Body of pancreas (tissue), 4 donors: ENCODE results near the gene CFAP45. TPM values are rescaled to one million over a fixed set of nuclear protein-coding genes. Genes with fewer than 3 reads are reported as not detected.
A peak's percentile ranks its signal among the peaks of the same experiment; 100 is the strongest.

Experiments
- ATAC-seq: fragments of 150-250 bp; one replicate; pipeline ENCODE4 v1.9.1; 2016
- DNase-seq, 4 donors: peaks; one replicate each; pipeline ENCODE4 v3.0.0-alpha.2; 2019
- H3K27ac ChIP-seq, 4 donors: fragments of 200-600 bp; sonication (generic); 1 replicate in 3 of 4; 2 replicates in 1 of 4; pipeline versions ENCODE4 v1.5.1 to v1.6.1; 2016 to 2019; ENCODE audit warnings: mild to moderate bottlenecking in 1 of 4, mixed read lengths in 1 of 4, moderate library complexity in 1 of 4
- H3K27me3 ChIP-seq, 2 donors: fragments of 200-600 bp; sonication (generic); one replicate each; pipeline ENCODE4 v1.6.0; 2016; ENCODE audit warnings: mild to moderate bottlenecking in 1 of 2
- H3K36me3 ChIP-seq, 2 donors: fragments of 200-600 bp; sonication (generic); replicated peaks in 1 of 2; 2 replicates each; pipeline ENCODE4 v1.5.1; 2016; ENCODE audit warnings: low read depth in 2 of 2; ENCODE audit not compliant: insufficient read depth in 1 of 2
- H3K4me1 ChIP-seq: fragments of 200-600 bp; sonication (generic); one replicate; pipeline ENCODE4 v1.6.0; 2016
- H3K4me3 ChIP-seq, 2 donors: fragments of 200-600 bp; sonication (generic); 1 replicate in 1 of 2; 2 replicates in 1 of 2; pipeline ENCODE4 v1.5.1; 2016 to 2019
- H3K9me3 ChIP-seq, 3 donors: fragments of 200-600 bp; sonication (generic); 1 replicate in 2 of 3; 2 replicates in 1 of 3; pipeline ENCODE4 v1.5.1; 2016
- CTCF ChIP-seq, 7 experiments: fragments of 450-650 bp in 4 of 7; fragments of 200-600 bp in 3 of 7; sonication (generic) in 3 of 7; IDR thresholded peaks; one replicate each; pipeline ENCODE4 v1.5.1; 2016 to 2019; ENCODE audit warnings: antibody characterized with exemption in 7 of 7
- POLR2A ChIP-seq, 3 donors: fragments of 450-650 bp; IDR thresholded peaks; one replicate each; pipeline ENCODE4 v1.6.1; 2016; ENCODE audit warnings: antibody characterized with exemption in 3 of 3, mild to moderate bottlenecking in 2 of 3
- WGBS, 2 donors: methylation state at CpG; one replicate each; pipeline ENCODE4 v1.1.5; 2017; 5-methylcytosine and 5-hydroxymethylcytosine counted together
- intact Hi-C: fragments of 100-400 bp; cut with DNase I; formaldehyde crosslinking; loops from one replicate; pipeline ENCODE4 v1.15.1; 2023
- total RNA-seq, 2 donors: library from RNA; depleted of rRNA; stranded (reverse); fragments of >200 nt; gene quantifications; one replicate each; pipeline ENCODE4 v1.1.0, GENCODE V29; 2016

CFAP45 gene
- total RNA-seq, 2 donors from 2014 or later = not detected

- TF ChIP-seq POLR2A (IDR thresholded peaks at IDR 0.05) (no peak), CTCF (IDR thresholded peaks at IDR 0.05) (no peak)
- Histone ChIP-seq H3K36me3 (no peaks in the 10 kb centered on the region), H3K9me3 (no peaks in the 10 kb centered on the region), H3K27me3 (no peaks in the 10 kb centered on the region), H3K4me1 (no peaks in the 10 kb centered on the region), H3K4me3 (no peak overlapping the region), H3K27ac (no peak overlapping the region)
- WGBS, 2 donors = 79 to 82% methylated on average over 8 of the region's 8 CpGs
- intact Hi-C loops = no loop called here
- ATAC-seq (no peak), DNase-seq (no peak)
These were observed 15.7 kb downstream of the CFAP45 start for GRCh38 chr1:159884296-159884695.

- TF ChIP-seq CTCF (IDR thresholded peaks at IDR 0.05) = no peak
- no peak for TF ChIP-seq POLR2A (IDR thresholded peaks at IDR 0.05)
- DNase-seq = no peak
- no peaks in the 10 kb centered on the region for H3K36me3 ChIP-seq
- no peaks in the 10 kb centered on the region for H3K27me3 ChIP-seq
- no peak for ATAC-seq
- H3K27ac ChIP-seq = no peak overlapping the region
- WGBS, 2 donors = 65 to 79% methylated on average over 4 of the region's 4 CpGs
- H3K4me1 ChIP-seq = no peaks in the 10 kb centered on the region
- no peak overlapping the region for H3K4me3 ChIP-seq
- intact Hi-C loops = no loop called here
- H3K9me3 ChIP-seq = no peaks in the 10 kb centered on the region
These were observed 16.8 kb downstream of the CFAP45 start for GRCh38 chr1:159883134-159883533.

- intact Hi-C loops = no loop called here
- Histone ChIP-seq H3K9me3 (no peaks in the 10 kb centered on the region), H3K4me3 (no peak overlapping the region), H3K4me1 (no peaks in the 10 kb centered on the region), H3K27ac (no peak overlapping the region), H3K36me3 (no peaks in the 10 kb centered on the region), H3K27me3 (no peaks in the 10 kb centered on the region)
- no peak for TF ChIP-seq POLR2A (IDR thresholded peaks at IDR 0.05)
- TF ChIP-seq CTCF (IDR thresholded peaks at IDR 0.05) = no peak
- 83 to 100% methylated on average over 2 of the region's 2 CpGs for WGBS, 2 donors
- no peak for DNase-seq
- no peak for ATAC-seq
These were observed 17.5 kb downstream of the CFAP45 start for GRCh38 chr1:159882527-159882862.

GRCh38 chr1:159881622-159882526, 18.1 kb downstream of the CFAP45 start:
- Histone ChIP-seq H3K4me3 (no peak overlapping the region), H3K27me3 (no peaks in the 10 kb centered on the region), H3K4me1 (no peaks in the 10 kb centered on the region), H3K36me3 (no peaks in the 10 kb centered on the region), H3K9me3 (no peaks in the 10 kb centered on the region), H3K27ac (no peak overlapping the region)
- ATAC-seq = peak; percentile 47
- 61 to 68% methylated on average over 6 of the region's 6 CpGs for WGBS, 2 donors
- no peak for TF ChIP-seq CTCF (IDR thresholded peaks at IDR 0.05)
- TF ChIP-seq POLR2A (IDR thresholded peaks at IDR 0.05) = no peak
- intact Hi-C loops = no loop called here
- DNase-seq = peak; percentile 65 to 84 (median 83)

GRCh38 chr1:159880430-159880829, 19.5 kb downstream of the CFAP45 start:
- DNase-seq (no peak), ATAC-seq (no peak)
- Histone ChIP-seq H3K36me3 (no peaks in the 10 kb centered on the region), H3K4me3 (no peak overlapping the region), H3K27ac (no peak overlapping the region), H3K27me3 (no peaks in the 10 kb centered on the region), H3K4me1 (no peaks in the 10 kb centered on the region), H3K9me3 (no peaks in the 10 kb centered on the region)
- 82 to 91% methylated on average over 3 of the region's 3 CpGs for WGBS, 2 donors
- intact Hi-C loops = no loop called here
- TF ChIP-seq CTCF (IDR thresholded peaks at IDR 0.05) (no peak), POLR2A (IDR thresholded peaks at IDR 0.05) (no peak)
